GM18873 (cell line): ENCODE data around the gene NEURL1.

ENCODE experiments used
- ATAC-seq: cut with Tn5 transposase; IDR thresholded peaks from one replicate; pipeline ENCODE4 v1.9.1; 2021; ENCODE audit warnings: mild to moderate bottlenecking, moderate library complexity, moderate number of reproducible peaks; ENCODE audit not compliant: unreplicated experiment, low FRiP score

NEURL1 gene

DNA sequence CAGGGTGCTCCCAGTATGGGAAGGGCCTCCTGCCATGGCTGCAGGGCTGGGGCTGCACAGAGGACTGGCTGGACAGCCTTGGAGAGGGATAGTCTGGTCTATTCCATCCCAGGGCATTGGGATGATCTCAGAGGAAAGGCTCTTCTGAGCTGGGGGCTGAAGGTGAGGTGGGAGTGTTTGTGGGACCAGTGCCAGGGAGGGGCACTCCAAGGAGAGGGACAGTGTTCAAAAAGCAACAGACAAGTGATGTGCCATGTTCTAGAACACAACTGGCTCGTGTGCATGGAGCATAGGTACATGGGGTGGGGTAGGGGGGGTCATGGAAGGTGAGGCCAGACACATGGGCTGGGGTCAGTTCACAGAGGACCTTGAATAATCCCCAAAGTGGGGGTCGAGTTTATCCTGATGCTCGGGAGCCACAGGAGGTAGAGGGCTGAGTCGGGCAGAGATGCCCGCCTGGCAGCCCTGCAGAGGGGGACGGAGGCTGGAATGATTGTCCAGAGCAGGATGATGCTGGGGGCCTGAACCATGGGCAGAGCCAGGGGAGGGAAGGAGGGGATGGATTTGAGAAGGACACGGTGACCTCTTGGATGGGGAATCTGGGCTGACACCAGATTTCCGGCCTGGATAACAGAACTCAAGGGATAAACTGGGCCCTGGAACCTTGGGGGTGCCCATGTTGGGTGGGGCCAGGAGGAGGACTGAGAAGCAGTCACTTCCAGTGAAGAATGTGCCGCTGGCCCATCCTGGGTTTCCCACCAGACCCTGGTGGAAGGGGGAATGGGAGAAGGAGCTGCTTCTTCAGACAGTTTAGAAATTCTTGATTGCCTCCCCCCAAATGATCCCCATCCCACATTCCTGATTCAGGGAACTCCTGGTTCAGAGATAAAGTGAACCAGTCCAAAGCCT is 50.4 kb downstream of the NEURL1 start:
- no peak for ATAC-seq

DNA sequence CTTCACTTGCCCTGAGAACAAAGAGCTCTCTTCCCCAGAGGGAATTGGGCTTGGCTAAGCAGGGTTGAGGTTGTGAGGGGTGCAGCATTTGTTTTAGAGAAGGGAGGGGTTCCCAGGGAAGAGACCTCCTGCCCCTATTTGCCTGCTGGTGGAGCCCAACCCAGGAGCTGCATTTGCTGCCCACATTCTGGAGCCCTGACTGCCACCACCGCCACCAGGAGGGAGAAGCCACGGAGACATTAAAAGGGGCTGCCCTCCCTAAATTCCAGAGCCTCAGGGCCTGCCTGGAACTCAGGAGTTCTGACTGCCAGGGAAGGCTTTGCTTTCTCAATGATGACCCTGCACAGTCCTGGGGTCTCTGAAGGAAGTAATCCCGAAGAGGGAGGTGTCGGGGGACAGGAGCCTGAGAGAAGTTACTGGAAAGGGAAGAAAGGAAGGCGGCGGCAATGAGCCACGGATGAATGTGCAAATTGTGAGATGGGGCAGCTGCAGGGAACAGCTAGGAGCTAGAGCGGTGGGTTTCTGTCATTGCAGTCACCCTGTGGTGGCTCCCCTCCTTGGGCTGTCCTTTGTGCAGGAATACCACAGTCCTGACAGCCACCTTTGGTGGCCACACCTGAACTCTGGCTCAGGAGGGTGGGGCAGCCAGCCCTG is 51.3 kb downstream of the NEURL1 start:
- no peak for ATAC-seq

DNA sequence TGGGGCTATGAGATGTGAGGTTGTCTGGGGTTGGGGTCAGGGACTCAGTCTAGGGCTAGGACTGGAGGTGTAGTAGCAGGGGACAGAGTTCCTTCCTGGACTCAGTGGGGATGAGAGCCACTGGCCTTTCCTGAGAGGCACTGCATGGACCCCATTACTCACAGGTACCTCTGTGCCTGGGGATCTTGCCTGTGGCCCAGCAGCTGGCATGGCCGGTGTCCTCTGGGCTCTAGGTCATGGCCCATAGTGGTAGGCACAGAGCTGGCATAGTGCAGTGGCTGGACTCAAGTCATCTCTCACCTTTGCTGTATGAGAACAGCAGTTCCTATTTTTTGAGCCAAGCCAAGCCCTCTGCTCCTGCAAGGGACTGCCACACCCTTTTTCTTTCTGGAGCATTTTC is 51.9 kb downstream of the NEURL1 start:
- ATAC-seq = no peak

GRCh38 chr10:103545771-103546281 is 52.3 kb downstream of the NEURL1 start:
- no peak for ATAC-seq

DNA sequence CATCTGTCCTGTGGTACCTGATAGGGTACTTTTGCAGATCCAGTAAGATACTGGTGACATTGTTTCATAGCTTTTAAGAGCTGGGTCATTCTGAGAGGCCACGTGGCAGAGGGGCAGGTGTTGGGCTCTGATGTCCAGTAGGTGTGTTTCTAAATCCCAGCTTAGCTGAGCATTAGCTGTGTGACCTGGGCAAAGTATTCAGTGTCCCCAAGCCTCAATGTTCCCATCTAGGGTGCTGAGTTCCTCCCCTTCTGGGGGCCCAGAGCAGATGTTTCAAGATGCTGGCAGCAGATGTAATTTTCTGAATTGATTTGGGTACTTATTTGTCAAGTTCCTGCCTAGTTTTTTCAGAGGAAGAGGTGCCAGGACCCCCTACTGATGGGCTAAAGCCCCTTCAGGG is 52.9 kb downstream of the NEURL1 start:
- ATAC-seq = no peak

GRCh38 chr10:103547391-103547946 is 54.0 kb downstream of the NEURL1 start:
- no peak for ATAC-seq

DNA sequence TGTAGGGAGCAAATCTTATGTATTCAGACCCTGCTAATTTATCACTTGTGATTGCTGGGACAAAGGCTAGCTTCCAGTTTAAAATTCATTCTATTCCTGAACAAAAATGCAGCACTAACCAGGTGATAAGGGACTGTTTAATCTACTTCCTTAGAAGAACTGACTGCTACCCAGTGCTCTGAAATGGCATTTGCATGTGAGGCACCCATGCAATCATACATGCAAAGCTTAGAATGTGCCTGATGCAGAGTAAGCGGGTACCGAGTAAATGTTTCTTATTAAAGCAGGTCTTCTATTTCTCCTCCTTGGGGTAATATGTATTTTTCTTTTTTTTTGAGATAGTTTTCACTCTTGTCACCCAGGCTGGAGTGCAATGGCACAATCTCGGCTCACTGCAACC is 54.5 kb downstream of the NEURL1 start:
- ATAC-seq = no peak

- ATAC-seq = no peak
These were observed 55.3 kb downstream of the NEURL1 start for GRCh38 chr10:103548581-103549348.

GRCh38 chr10:103549349-103549685 is 55.8 kb downstream of the NEURL1 start:
- ATAC-seq = no peak

- ATAC-seq = no peak
These were observed 56.7 kb downstream of the NEURL1 start for GRCh38 chr10:103550229-103550628.

DNA sequence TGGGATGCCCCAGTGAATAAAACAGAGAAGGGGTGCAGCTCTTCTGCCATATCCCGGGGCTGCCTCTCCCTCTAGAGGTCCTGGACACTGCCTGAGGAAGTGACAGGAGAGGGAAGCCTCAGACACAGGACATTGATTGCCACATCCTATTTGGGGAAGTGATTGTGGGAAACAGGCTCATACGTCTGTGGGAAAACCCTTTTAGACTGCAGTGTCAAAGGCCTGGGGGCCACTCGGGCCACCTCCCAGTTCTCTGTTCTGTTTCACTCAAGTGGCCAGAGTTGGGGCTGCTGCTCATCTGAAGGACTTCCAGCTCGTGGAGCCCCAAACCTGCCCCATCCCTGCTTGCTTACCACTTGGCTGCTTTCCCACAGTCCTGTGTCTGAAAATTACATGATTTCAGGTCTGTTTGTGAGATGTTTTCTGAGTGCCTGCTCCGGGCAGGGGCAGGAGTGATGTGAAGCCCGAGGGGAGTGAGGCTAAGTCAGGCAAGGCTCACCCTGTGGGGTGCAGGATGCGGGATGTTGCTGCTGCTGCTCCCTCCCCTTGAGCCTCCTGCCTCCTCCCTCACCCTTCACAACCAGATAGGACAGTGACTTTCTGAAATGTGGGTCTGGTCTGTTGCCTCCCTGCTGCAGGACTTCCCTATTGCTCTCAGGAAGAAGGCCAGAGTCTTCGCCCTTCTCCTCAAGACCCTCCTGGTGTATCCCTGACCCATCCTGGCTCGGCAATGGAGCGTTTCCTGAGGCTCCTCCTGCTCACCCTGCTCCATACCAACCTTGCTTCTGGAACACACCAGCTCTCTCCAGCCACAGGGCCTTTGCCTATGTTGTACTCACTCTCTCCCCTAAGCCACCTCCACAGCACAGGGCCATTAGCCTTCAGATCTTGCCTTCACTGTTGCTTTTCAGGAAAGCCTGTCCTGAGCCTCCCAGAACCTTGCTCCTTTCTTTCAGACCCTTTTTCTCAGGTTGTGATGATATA is 58.4 kb downstream of the NEURL1 start:
- ATAC-seq = no peak

GRCh38 chr10:103552856-103553742 is 59.6 kb downstream of the NEURL1 start:
- ATAC-seq = no peak

- no peak for ATAC-seq
These were observed 60.4 kb downstream of the NEURL1 start for GRCh38 chr10:103553743-103554487.

- ATAC-seq = no peak
These were observed 61.2 kb downstream of the NEURL1 start for GRCh38 chr10:103554488-103555324.

DNA sequence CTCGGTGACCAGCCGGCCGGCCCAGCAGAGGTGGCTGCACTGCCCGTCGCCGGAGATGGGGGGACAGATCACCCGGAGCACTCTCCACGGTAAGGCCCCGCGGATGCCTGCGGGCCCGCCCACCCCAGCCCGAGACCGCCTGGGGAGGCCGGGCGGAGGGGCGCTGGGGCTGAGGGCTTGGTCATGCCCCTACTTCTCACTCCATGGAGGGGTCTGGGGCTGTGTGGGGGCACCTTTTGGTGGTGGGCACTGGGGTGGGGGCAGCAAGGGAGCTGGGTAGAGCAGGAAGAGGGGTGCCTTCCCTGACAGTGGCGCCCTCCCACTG is 61.8 kb downstream of the NEURL1 start:
- no peak for ATAC-seq

DNA sequence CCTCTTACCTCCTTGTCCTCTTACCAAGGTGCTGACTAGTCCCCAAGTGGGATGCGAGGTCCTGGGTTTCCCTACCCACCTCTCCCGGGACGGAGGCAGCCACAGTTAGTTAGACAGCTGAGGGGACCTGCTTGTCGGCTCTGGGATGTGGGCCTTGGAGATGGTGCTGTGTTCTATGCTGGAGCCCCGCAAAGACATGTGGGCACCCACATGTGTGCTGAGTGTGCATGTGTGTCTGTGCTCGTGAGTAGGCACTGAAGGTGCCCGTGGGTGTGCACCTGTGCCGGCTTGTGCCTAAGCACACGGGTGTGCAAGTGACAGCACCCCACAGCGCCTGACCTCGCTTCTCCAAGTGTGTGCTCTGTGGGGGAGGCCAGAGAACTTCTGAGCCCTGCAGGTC is 62.2 kb downstream of the NEURL1 start:
- no peak for ATAC-seq

GRCh38 chr10:103556383-103557007 is 63.0 kb downstream of the NEURL1 start:
- ATAC-seq = no peak
